Spleen (tissue), 11 donors: ENCODE data around the gene ZNF775. TPM values are rescaled to one million over a fixed set of nuclear protein-coding genes. Genes with fewer than 3 reads are reported as not detected.
A peak's percentile ranks its signal among the peaks of the same experiment; 100 is the strongest.

Source experiments
- DNase-seq: peaks from one replicate; pipeline ENCODE4 v3.0.0-alpha.2; 2020
- H3K27ac ChIP-seq, 8 donors: fragments of 200-600 bp; sonication (generic) in 7 of 8; 1 replicate in 4 of 8; 2 replicates in 4 of 8; pipeline versions ENCODE4 v1.5.0 to v1.8.0; 2016 to 2021; ENCODE audit warnings: inconsistent platforms in 4 of 8, mild to moderate bottlenecking in 4 of 8, moderate library complexity in 1 of 8
- H3K27me3 ChIP-seq, 7 donors: fragments of 200-600 bp; sonication (generic) in 6 of 7; replicated peaks in 1 of 7; 1 replicate in 4 of 7; 2 replicates in 3 of 7; pipeline versions ENCODE4 v1.5.0 to v1.8.0; 2016 to 2021; ENCODE audit warnings: inconsistent platforms in 3 of 7, mild to moderate bottlenecking in 1 of 7
- H3K36me3 ChIP-seq, 6 donors: fragments of 200-600 bp; sonication (generic) in 5 of 6; 1 replicate in 4 of 6; 2 replicates in 2 of 6; pipeline versions ENCODE4 v1.5.0 to v1.8.0; 2016 to 2021; ENCODE audit warnings: inconsistent platforms in 2 of 6
- H3K4me1 ChIP-seq, 6 donors: fragments of 200-600 bp; sonication (generic) in 5 of 6; 1 replicate in 3 of 6; 2 replicates in 3 of 6; pipeline versions ENCODE4 v1.5.0 to v1.8.0; 2016 to 2021; ENCODE audit warnings: inconsistent platforms in 3 of 6
- H3K4me3 ChIP-seq, 8 donors: fragments of 200-600 bp; sonication (generic) in 7 of 8; 1 replicate in 4 of 8; 2 replicates in 4 of 8; pipeline versions ENCODE4 v1.5.0 to v1.8.0; 2016 to 2021; ENCODE audit warnings: inconsistent platforms in 4 of 8, mild to moderate bottlenecking in 4 of 8, moderate library complexity in 2 of 8
- H3K9me3 ChIP-seq, 8 donors: fragments of 200-600 bp; sonication (generic) in 7 of 8; 1 replicate in 4 of 8; 2 replicates in 4 of 8; pipeline versions ENCODE4 v1.5.0 to v1.8.0; 2016 to 2021; ENCODE audit warnings: inconsistent platforms in 4 of 8
- CTCF ChIP-seq, 11 experiments: fragments of 200-600 bp in 7 of 11; fragments of 450-650 bp in 4 of 11; sonication (generic) in 4 of 11; IDR thresholded peaks in 8 of 11; conservative IDR thresholded peaks in 3 of 11; 1 replicate in 7 of 11; 2 replicates in 4 of 11; pipeline versions ENCODE4 v1.4.0 to v1.8.0; 2016 to 2021; ENCODE audit warnings: antibody characterized with exemption in 11 of 11, inconsistent platforms in 4 of 11, mild to moderate bottlenecking in 1 of 11
- POLR2A ChIP-seq, 3 donors: fragments of 450-650 bp; IDR thresholded peaks; one replicate each; pipeline ENCODE4 v1.5.1; 2017; ENCODE audit warnings: antibody characterized with exemption in 3 of 3, mild to moderate bottlenecking in 1 of 3
- POLR2AphosphoS5 ChIP-seq, 3 donors: sonication (generic); formaldehyde crosslinking; IDR thresholded peaks; one replicate each; pipeline ENCODE4 v1.5.1; 2017; ENCODE audit warnings: antibody characterized with exemption in 3 of 3
- WGBS, 5 donors: extraction: QIAGEN DNeasy Blood & Tissue Kit in 3 of 5; methylation state at CpG; one replicate each; pipeline versions ENCODE4 v1.1.5 to v1.1.7; 2013 to 2018; 5-methylcytosine and 5-hydroxymethylcytosine counted together
- intact Hi-C: fragments of 100-400 bp; cut with DNase I; formaldehyde crosslinking; loops from one replicate; pipeline ENCODE4 v1.15.0; 2023; ENCODE audit warnings: low total_unique reads
- polyA plus RNA-seq, 3 donors: library from polyadenylated mRNA; stranded (reverse); fragments of 200-250 nt; gene quantifications; one replicate each; pipeline ENCODE4 v1.2.1, GENCODE V29; 2013
- total RNA-seq, 7 donors: library from RNA; depleted of rRNA in 3 of 7; stranded (reverse); fragments of >200 nt in 3 of 7; fragmentation: NEBNext Ultra II Directional in 4 of 7; extraction: Animal tissue kit (Norgen Biotek cat#: 25700) in 4 of 7; gene quantifications; one replicate each; pipeline versions ENCODE4 v1.1.0 to v1.2.1, GENCODE V29; 2016 to 2021
- donor health status: healthy with polysubstance abuse.
- donor health status: DM: no; HTN: no; CAD: no; lungs with moderate emphysema.
- donor health status: DM: no; HTN: no; CAD: no.
- donor health status: Bipolar disorder and iron deficiency.
- donor health status: healthy.
- donor health status: DM: no; HTN: no; CAD: no.
- donor health status: DM: yes; HTN: yes; CAD: no.

ZNF775 gene
- total and polyA plus RNA-seq, 10 donors: 2.0 to 5.7 (median 4.2) TPM

DNA sequence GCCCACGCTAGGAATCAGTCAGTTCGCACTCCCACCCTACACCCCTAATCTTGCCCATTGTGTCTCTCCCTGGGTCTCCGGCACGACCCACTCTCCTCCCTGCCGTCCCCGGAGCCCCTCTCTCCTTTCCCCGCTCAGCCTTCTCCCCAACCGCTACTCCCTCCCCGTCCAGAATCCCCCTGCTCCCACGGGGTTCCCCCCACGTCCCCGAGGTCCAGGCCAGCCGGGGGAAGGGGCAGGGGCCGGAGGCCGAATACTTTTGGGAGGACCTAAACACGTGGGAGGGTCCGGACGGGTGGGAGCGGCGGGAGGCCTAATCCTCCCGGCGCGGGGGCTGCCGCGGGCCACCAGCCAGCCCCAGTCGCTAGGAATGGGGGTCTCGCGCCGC lies 38.3 kb upstream of the ZNF775 start:
- no peak for DNase-seq
- peaks cover 0 to 43% (median 27%) of the 10 kb centered on the region in 6 donors for H3K4me1 ChIP-seq
- WGBS, 5 donors: 5 to 24% (median 16%) methylated on average over 29 of the region's 29 CpGs
- intact Hi-C loops: no loop called here
- H3K9me3 ChIP-seq: peaks cover 0 to 19% (median 11%) of the 10 kb centered on the region in 8 donors
- peaks cover 0 to 23% (median 13%) of the 10 kb centered on the region in 6 donors for H3K36me3 ChIP-seq
- no peak for TF ChIP-seq CTCF (IDR thresholded peaks at IDR 0.05 in 8 of 11, conservative IDR thresholded peaks at IDR 0.05 in 3 of 11)
- H3K27ac ChIP-seq: peak overlapping the region; percentile 35 to 82 (median 76)
- peaks cover 0 to 32% (median 18%) of the 10 kb centered on the region in 7 donors for H3K27me3 ChIP-seq
- peak overlapping the region in 7 of 8 donors; percentile 16 to 62 (median 35) for H3K4me3 ChIP-seq

DNA sequence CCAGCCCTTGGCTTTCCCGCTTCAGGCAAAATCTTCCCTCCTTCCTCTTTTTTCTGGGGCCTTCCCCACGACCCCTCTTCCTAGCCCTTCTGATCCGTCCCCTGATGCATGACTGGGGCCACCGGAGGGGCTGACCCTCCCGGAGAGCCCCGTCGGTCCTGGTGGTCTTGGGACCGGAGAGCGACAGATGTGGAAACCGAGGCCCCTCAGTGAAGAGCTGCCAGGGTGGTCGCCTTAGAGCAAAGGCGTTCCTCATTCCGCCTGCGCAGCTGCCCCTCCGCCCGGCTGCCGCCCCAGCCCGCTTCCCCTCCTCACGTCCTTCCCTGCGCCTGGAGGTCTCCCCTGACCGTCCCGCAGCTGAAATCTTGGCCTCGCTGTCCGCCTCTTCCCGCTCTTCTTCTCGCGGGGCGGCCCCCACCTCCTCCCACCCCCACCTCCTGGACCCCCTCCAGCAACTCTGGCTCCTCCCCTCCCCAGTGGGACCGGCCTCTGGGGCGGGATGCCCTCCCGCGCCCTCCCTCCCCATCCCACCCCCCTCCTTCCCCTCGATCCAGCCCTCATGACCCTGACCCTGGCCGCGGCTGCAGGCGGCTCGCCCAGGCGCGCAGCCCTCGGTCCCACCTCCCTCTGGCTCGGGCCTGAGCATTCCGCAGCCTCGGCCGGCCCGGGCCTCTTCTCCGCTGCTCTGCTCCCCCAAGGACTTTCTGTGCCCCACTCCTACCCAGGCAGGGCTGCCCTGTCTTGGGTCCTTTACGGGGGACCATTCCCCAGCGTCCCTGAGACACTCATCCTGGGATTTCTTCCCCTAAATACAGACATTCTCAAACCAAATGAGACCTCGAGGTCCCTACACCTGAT lies 37.6 kb upstream of the ZNF775 start, which contains the start of gene RARRES2:
Gene RARRES2 (minus strand): TSS at position 367 of the 858 bp plus-strand sequence. CDS start 1,020 bp downstream, outside the sequence.
- H3K36me3 ChIP-seq: peaks cover 0 to 21% (median 12%) of the 10 kb centered on the region in 6 donors
- WGBS, 5 donors: 19 to 52% (median 24%) methylated on average over 36 to 49 of the region's 49 CpGs
- peak within 1 kb of the TSS; percentile 5 to 62 (median 35) for H3K4me3 ChIP-seq
- TF ChIP-seq POLR2AphosphoS5 (IDR thresholded peaks at IDR 0.05) (peak in 2 of 3 donors; percentile 57 to 70), POLR2A (IDR thresholded peaks at IDR 0.05) (no peak)
- peaks cover 0 to 32% (median 18%) of the 10 kb centered on the region in 7 donors for H3K27me3 ChIP-seq
- peaks cover 0 to 19% (median 11%) of the 10 kb centered on the region in 8 donors for H3K9me3 ChIP-seq
- intact Hi-C loops: no loop called here
- no peak for DNase-seq
- peak within 1 kb of the TSS; percentile 35 to 82 (median 76) for H3K27ac ChIP-seq
- peaks cover 0 to 43% (median 24%) of the 10 kb centered on the region in 6 donors for H3K4me1 ChIP-seq

DNA sequence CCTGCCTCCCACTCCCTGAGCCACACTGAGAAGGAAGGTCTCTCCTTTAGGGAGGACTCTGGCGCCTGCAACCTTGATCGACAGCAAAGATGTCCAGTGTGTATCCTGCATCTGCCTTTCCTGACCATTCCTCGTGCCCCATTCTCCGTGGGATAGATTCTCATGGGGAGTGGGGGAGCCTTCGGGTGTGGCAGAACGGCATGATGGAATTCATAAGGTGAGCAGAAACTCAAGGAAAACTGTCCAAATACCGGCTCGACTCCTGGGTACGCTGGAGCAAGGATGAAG lies 37.1 kb upstream of the ZNF775 start:
- no peak for DNase-seq
- intact Hi-C loops: no loop called here
- H3K36me3 ChIP-seq: peaks cover 0 to 15% (median 8%) of the 10 kb centered on the region in 6 donors
- H3K27me3 ChIP-seq: peaks cover 0 to 32% (median 18%) of the 10 kb centered on the region in 7 donors
- TF ChIP-seq POLR2AphosphoS5 (IDR thresholded peaks at IDR 0.05) (no peak), CTCF (IDR thresholded peaks at IDR 0.05 in 8 of 11, conservative IDR thresholded peaks at IDR 0.05 in 3 of 11) (no peak), POLR2A (IDR thresholded peaks at IDR 0.05) (no peak)
- H3K4me3 ChIP-seq: peak overlapping the region in 2 of 8 donors; percentile 42 to 62
- WGBS, 5 donors: 88 to 96% (median 91%) methylated on average over 9 of the region's 9 CpGs
- H3K27ac ChIP-seq: peak overlapping the region in 4 of 8 donors; percentile 33 to 82 (median 78)
- peaks cover 0 to 43% (median 24%) of the 10 kb centered on the region in 6 donors for H3K4me1 ChIP-seq
- H3K9me3 ChIP-seq: peaks cover 0 to 19% (median 11%) of the 10 kb centered on the region in 8 donors

GRCh38 chr7:150343225-150343624 lies 35.9 kb upstream of the ZNF775 start:
- 60 to 85% (median 71%) methylated on average over 2 of the region's 2 CpGs for WGBS, 5 donors
- H3K36me3 ChIP-seq: peaks cover 0 to 4% (median under 1%) of the 10 kb centered on the region in 6 donors
- no peak overlapping the region for H3K27ac ChIP-seq
- no peak for DNase-seq
- peaks cover 0 to 41% (median 24%) of the 10 kb centered on the region in 6 donors for H3K4me1 ChIP-seq
- peaks cover 0 to 19% (median 11%) of the 10 kb centered on the region in 8 donors for H3K9me3 ChIP-seq
- H3K27me3 ChIP-seq: peaks cover 0 to 32% (median 18%) of the 10 kb centered on the region in 7 donors
- intact Hi-C loops: no loop called here
- H3K4me3 ChIP-seq: no peak overlapping the region
- no peak for TF ChIP-seq CTCF (IDR thresholded peaks at IDR 0.05 in 8 of 11, conservative IDR thresholded peaks at IDR 0.05 in 3 of 11)
- TF ChIP-seq POLR2A (IDR thresholded peaks at IDR 0.05): no peak
- TF ChIP-seq POLR2AphosphoS5 (IDR thresholded peaks at IDR 0.05): no peak
